ENCODE measurements around the gene SLC6A17. TPM values are rescaled to one million over a fixed set of nuclear protein-coding genes. Genes with fewer than 3 reads are reported as not detected.

SLC6A17 gene
- total RNA-seq, 1 experiment from 2014 or later, result 0.17 TPM

- Histone ChIP-seq H3T11ph (ENCODE audit: low read length) (no peak overlapping the region), H3K79me2 (ENCODE audit: insufficient read depth, low read length) (no peaks in the 10 kb centered on the region; the same call in 1 of the 2 replicates), H2AFZ (ENCODE audit: low read length) (no peak overlapping the region), H3K14ac (ENCODE audit: insufficient read depth, low read length) (no peak overlapping the region), H3K56ac (ENCODE audit: insufficient read length, low read depth, low read length) (no peak overlapping the region), H3K23ac (ENCODE audit: insufficient read length, low read depth, low read length) (no peak overlapping the region), H3K23me2 (ENCODE audit: insufficient read length, low read depth, low read length, poor library complexity, severe bottlenecking) (no peaks in the 10 kb centered on the region), H3K18ac (ENCODE audit: insufficient read length, low read depth, low read length) (no peak overlapping the region), H3K27ac (ENCODE audit: insufficient read length, low read depth, low read length) (no peak overlapping the region), H2BK15ac (ENCODE audit: low read depth, low read length) (no peak overlapping the region), H3K4me2 (ENCODE audit: insufficient read depth, insufficient read length, low read length) (no peak overlapping the region), H4K8ac (replicated peaks; ENCODE audit: insufficient read length, low read depth, low read length) (no peak overlapping the region), H2BK12ac (ENCODE audit: insufficient read length, low read depth, low read length) (no peak overlapping the region), H3K9me3 (ENCODE audit: control insufficient read depth, low read depth, low read length) (no peaks in the 10 kb centered on the region), H2AK5ac (ENCODE audit: insufficient read length, low read length) (no peak overlapping the region), H3K4me1 (ENCODE audit: insufficient read depth, low read length) (no peaks in the 10 kb centered on the region; the same call in 1 of the 2 replicates), H4K91ac (ENCODE audit: insufficient read length, low read depth, low read length) (no peak overlapping the region), H4K5ac (ENCODE audit: insufficient read length, low read depth, low read length) (no peak overlapping the region), H3K9ac (ENCODE audit: extremely low read depth, insufficient read length, low read length) (no peak overlapping the region), H3K27me3 (ENCODE audit: insufficient read depth, low read length) (peaks cover 7% of the 10 kb centered on the region; the same call in 1 of the 2 replicates), H2BK20ac (ENCODE audit: low read depth, low read length, poor library complexity, severe bottlenecking) (no peak overlapping the region), H2BK5ac (ENCODE audit: insufficient read length, low read length) (no peak overlapping the region), H3K4ac (ENCODE audit: low read depth, low read length) (no peak overlapping the region), H3K79me1 (ENCODE audit: insufficient read depth, low read depth, low read length, poor library complexity, severe bottlenecking) (no peaks in the 10 kb centered on the region), H4K20me1 (ENCODE audit: control insufficient read depth, insufficient read depth, insufficient read length) (no peaks in the 10 kb centered on the region), H2BK120ac (ENCODE audit: low read depth, low read length, poor library complexity, severe bottlenecking) (no peak overlapping the region)
- H3K36me3 Mint-ChIP-seq (ENCODE audit: insufficient read depth in 1 of 3, low read depth in 3 of 3), result no peaks in the 10 kb centered on the region
- TF ChIP-seq CTCF (conservative IDR thresholded peaks at IDR 0.05), result no peak
- H3K4me3 Mint-ChIP-seq, result no peak overlapping the region; a peak in 1 of 5 replicates
- no peaks in the 10 kb centered on the region for H3K9me3 Mint-ChIP-seq
- no peak for DNase-seq
- no peak overlapping the region for H3K27ac Mint-ChIP-seq
- whole genome bisulfite sequencing (ENCODE audit: extremely low coverage, insufficient read length, low lambda C conversion rate), result no CpG with 5 or more reads among the region's 7 CpGs
- peaks cover 16 to 26% of the 10 kb centered on the region in 2 experiments for H3K4me1 Mint-ChIP-seq
- peaks cover 55% of the 10 kb centered on the region for H3K27me3 Mint-ChIP-seq (ENCODE audit: low read depth)
Observed at GRCh38 chr1:110130989-110131388, 19.3 kb upstream of the SLC6A17 start.

Measured in H9 (cell line).